GM03348 (cell line): Measurements from ENCODE around the gene CBX1.

Experiments used
- DNase-seq: peaks from one replicate; pipeline ENCODE4 v3.0.0; 2012; ENCODE audit warnings: low spot score

CBX1 gene

GRCh38 chr17:48025904-48026501 is 75.3 kb downstream of the CBX1 start:
- no peak for DNase-seq

GRCh38 chr17:48025040-48025903 is 76.0 kb downstream of the CBX1 start:
- peak; percentile 95 for DNase-seq

- peak; percentile 77 for DNase-seq
Measured at GRCh38 chr17:48024149-48025039, 76.9 kb downstream of the CBX1 start.

- peak; percentile 83 for DNase-seq
Measured at GRCh38 chr17:48023400-48024148, 77.7 kb downstream of the CBX1 start.

GRCh38 chr17:48022901-48023300 is 78.4 kb downstream of the CBX1 start:
- no peak for DNase-seq

- DNase-seq, result no peak
Measured at GRCh38 chr17:48021934-48022333, 79.3 kb downstream of the CBX1 start.
